IMR-90 (cell line): ENCODE data around the gene RADIL. TPM values are rescaled to one million over a fixed set of nuclear protein-coding genes. Genes with fewer than 3 reads are reported as not detected.

Experiments
- ATAC-seq: fragments of 200-7000 bp; cut with Tn5 transposase; 2 replicates; pipeline ENCODE4 v1.9.1; 2020; ENCODE audit warnings: low read depth, mild to moderate bottlenecking, moderate library complexity
- BruUV-seq: library from RNA; stranded (reverse); fragments of 400-500 nt; replicated peaks from 2 replicates; lab custom pipeline; 2021; lab: Mats Ljungman, UMichigan
- CTCF ChIA-PET: fragments of 300-600 bp; formaldehyde crosslinking; extraction: SDS; loops from one replicate; lab custom pipeline; 2021; ENCODE audit warnings: antibody characterized with exemption; lab: Yijun Ruan, JAX
- POLR2A ChIA-PET: fragments of 300-600 bp; sonication (Branson Sonifier 250); formaldehyde crosslinking; loops from one replicate; lab custom pipeline; 2022; ENCODE audit warnings: antibody characterized with exemption; ENCODE audit not compliant: unreplicated experiment; lab: Charles Lee
- DNase-seq: peaks from one replicate; pipeline ENCODE4 v3.0.0; 2013
- H2AFZ ChIP-seq: replicated peaks from 2 replicates; pipeline ENCODE3; 2013; ENCODE audit warnings: low read length, mild to moderate bottlenecking; ENCODE audit not compliant: poor library complexity
- H2AK5ac ChIP-seq: 2 replicates; pipeline ENCODE4 v1.6.1; 2013; ENCODE audit warnings: low read depth, low read length, inconsistent platforms
- H2AK9ac ChIP-seq: replicated peaks from 2 replicates; pipeline ENCODE3; 2013; ENCODE audit warnings: mild to moderate bottlenecking, low read depth, low read length, moderate library complexity; ENCODE audit not compliant: poor library complexity
- H2BK120ac ChIP-seq: 2 replicates; pipeline ENCODE4 v1.6.1; 2013; ENCODE audit warnings: low read depth, low read length, inconsistent platforms
- H2BK15ac ChIP-seq: 3 replicates; pipeline ENCODE4 v1.6.1; 2013; ENCODE audit warnings: low read depth, low read length, inconsistent platforms
- H2BK20ac ChIP-seq: 2 replicates; pipeline ENCODE4 v1.6.1; 2013; ENCODE audit warnings: low read depth, mild to moderate bottlenecking, inconsistent platforms, low read length, moderate library complexity
- H2BK5ac ChIP-seq: 2 replicates; pipeline ENCODE4 v1.6.1; 2013; ENCODE audit warnings: mild to moderate bottlenecking, low read depth, low read length, inconsistent platforms; ENCODE audit not compliant: poor library complexity, severe bottlenecking
- H3K14ac ChIP-seq: replicated peaks from 2 replicates; pipeline ENCODE4 v1.6.1; 2013; ENCODE audit warnings: low read depth, low read length, inconsistent platforms
- H3K18ac ChIP-seq: 2 replicates; pipeline ENCODE4 v1.6.1; 2013; ENCODE audit warnings: low read depth, low read length, control low read depth
- H3K23ac ChIP-seq: 2 replicates; pipeline ENCODE4 v1.6.1; 2013; ENCODE audit warnings: low read depth, low read length, inconsistent platforms
- H3K27ac ChIP-seq: 2 replicates; pipeline ENCODE4 v1.5.1; 2013; ENCODE audit warnings: mild to moderate bottlenecking, control low read depth, low read length; ENCODE audit not compliant: insufficient read depth
- H3K27me3 ChIP-seq: 2 replicates; pipeline ENCODE4 v1.6.1; 2013; ENCODE audit warnings: low read length; ENCODE audit not compliant: control insufficient read depth, insufficient read depth
- H3K36me3 ChIP-seq: 2 replicates; pipeline ENCODE4 v1.6.1; 2013; ENCODE audit warnings: low read length, mixed read lengths; ENCODE audit not compliant: control insufficient read depth, insufficient read depth
- H3K4ac ChIP-seq: 2 replicates; pipeline ENCODE4 v1.6.1; 2013; ENCODE audit warnings: low read depth, low read length, inconsistent platforms
- H3K4me1 ChIP-seq: 2 replicates; pipeline ENCODE4 v1.6.1; 2013; ENCODE audit warnings: low read length, mixed read lengths; ENCODE audit not compliant: control insufficient read depth, insufficient read depth
- H3K4me2 ChIP-seq: 2 replicates; pipeline ENCODE4 v1.6.1; 2013; ENCODE audit warnings: low read depth, mild to moderate bottlenecking, control low read depth, low read length, moderate library complexity
- H3K4me3 ChIP-seq: 2 replicates; pipeline ENCODE4 v1.5.1; 2013; ENCODE audit warnings: low read depth, mild to moderate bottlenecking, control low read depth, low read length, moderate library complexity; ENCODE audit not compliant: insufficient read depth
- H3K56ac ChIP-seq: 2 replicates; pipeline ENCODE4 v1.6.1; 2013; ENCODE audit warnings: low read length, inconsistent platforms; ENCODE audit not compliant: insufficient read depth; ENCODE audit errors: extremely low read depth
- H3K79me1 ChIP-seq, 2 experiments: 2 replicates each; pipeline ENCODE4 v1.6.1; 2013; ENCODE audit warnings: low read length in 2 of 2, inconsistent platforms in 1 of 2, low read depth in 1 of 2
- H3K9ac ChIP-seq: 2 replicates; pipeline ENCODE4 v1.6.1; 2013; ENCODE audit warnings: low read depth, low read length, control low read depth
- H3K9me1 ChIP-seq: 2 replicates; pipeline ENCODE4 v1.6.1; 2013; ENCODE audit warnings: low read length, inconsistent platforms; ENCODE audit not compliant: insufficient read depth
- H3K9me3 ChIP-seq: 2 replicates; pipeline ENCODE4 v1.6.1; 2013; ENCODE audit warnings: low read length; ENCODE audit not compliant: control insufficient read depth, insufficient read depth
- H4K20me1 ChIP-seq: 2 replicates; pipeline ENCODE4 v1.6.1; 2013; ENCODE audit warnings: low read length, inconsistent platforms; ENCODE audit not compliant: insufficient read depth
- H4K5ac ChIP-seq: 2 replicates; pipeline ENCODE4 v1.6.1; 2013; ENCODE audit warnings: mild to moderate bottlenecking, low read depth, low read length, control low read depth
- H4K8ac ChIP-seq, 2 experiments: 2 replicates each; pipeline ENCODE4 v1.6.1; 2013; ENCODE audit warnings: low read depth in 2 of 2, low read length in 2 of 2, control low read depth in 1 of 2, inconsistent platforms in 1 of 2
- H4K91ac ChIP-seq: 2 replicates; pipeline ENCODE4 v1.6.1; 2013; ENCODE audit warnings: low read depth, low read length, inconsistent platforms; ENCODE audit not compliant: insufficient read depth
- BHLHE40 ChIP-seq: fragments of 150-350 bp; IDR thresholded peaks from 2 replicates; pipeline ENCODE4 v1.6.1; 2016; ENCODE audit warnings: mild to moderate bottlenecking, low read depth, low read length
- CHD1 ChIP-seq: IDR thresholded peaks from 2 replicates; pipeline ENCODE4 v1.6.1; 2012; ENCODE audit warnings: low read depth, low read length, improper control_type of control experiment
- FOS ChIP-seq: fragments of 150-350 bp; IDR thresholded peaks from 2 replicates; pipeline ENCODE4 v1.6.1; 2016; ENCODE audit warnings: low read depth, low read length
- MAFK ChIP-seq: IDR thresholded peaks from 2 replicates; pipeline ENCODE4 v1.6.1; 2012; ENCODE audit warnings: low read depth, low read length, improper control_type of control experiment
- MAZ ChIP-seq: IDR thresholded peaks from 2 replicates; pipeline ENCODE4 v1.6.1; 2012; ENCODE audit warnings: low read depth, mild to moderate bottlenecking, low read length, improper control_type of control experiment, moderate library complexity, borderline replicate concordance
- MXI1 ChIP-seq: IDR thresholded peaks from 2 replicates; pipeline ENCODE4 v1.6.1; 2012; ENCODE audit warnings: low read depth, mild to moderate bottlenecking, low read length, moderate library complexity, borderline replicate concordance
- NFE2L2 ChIP-seq: fragments of 150-350 bp; IDR thresholded peaks from 2 replicates; pipeline ENCODE4 v1.6.1; 2016; ENCODE audit warnings: low read depth, mild to moderate bottlenecking, low read length
- RAD21 ChIP-seq: IDR thresholded peaks from 2 replicates; pipeline ENCODE4 v1.6.1; 2012; ENCODE audit warnings: low read length, improper control_type of control experiment
- RCOR1 ChIP-seq: IDR thresholded peaks from 2 replicates; pipeline ENCODE4 v1.6.1; 2012; ENCODE audit warnings: mild to moderate bottlenecking, low read length, improper control_type of control experiment; ENCODE audit not compliant: insufficient replicate concordance
- RFX5 ChIP-seq: IDR thresholded peaks from 2 replicates; pipeline ENCODE4 v1.8.0; 2012; ENCODE audit warnings: low read depth, mild to moderate bottlenecking, low read length, moderate library complexity
- SMC3 ChIP-seq: fragments of 150-350 bp; IDR thresholded peaks from 2 replicates; pipeline ENCODE4 v1.6.1; 2016; ENCODE audit warnings: low read depth, mild to moderate bottlenecking, antibody characterized with exemption, low read length, moderate library complexity
- WGBS, 2 experiments: methylation state at CpG; one replicate each; pipeline versions ENCODE4 v1.1.5 to v1.1.7; 2013; ENCODE audit warnings: missing lambda C conversion rate in 2 of 2; ENCODE audit not compliant: insufficient read length in 1 of 2; ENCODE audit errors: extremely low coverage in 2 of 2; 5-methylcytosine and 5-hydroxymethylcytosine counted together
- dilution Hi-C: fragments of 300-500 bp; cut with HindIII; formaldehyde crosslinking; loops from one replicate; pipeline ENCODE4 v1.14.3; 2018; ENCODE audit warnings: low sequenced_read_pairs; ENCODE audit not compliant: unreplicated experiment
- in situ Hi-C: fragments of 300-500 bp; cut with MboI; formaldehyde crosslinking; loops from 3 replicates; pipeline ENCODE4 v1.14.3; 2019; ENCODE audit warnings: low sequenced_read_pairs, inconsistent platforms, mixed read lengths
- intact Hi-C: fragments of 100-400 bp; cut with micrococcal nuclease; formaldehyde crosslinking; loops from 2 replicates; pipeline ENCODE4 v1.10.0; 2022
- polyA plus RNA-seq, 3 experiments: library from polyadenylated mRNA; depleted of rRNA; stranded (reverse); fragments of >200 nt; gene quantifications; 2 replicates each; pipeline ENCODE4 v1.2.3, GENCODE V29; 2012; ENCODE audit warnings: low replicate concordance in 1 of 3
- total RNA-seq: library from RNA; depleted of rRNA; stranded (reverse); fragments of >200 nt; gene quantifications from 2 replicates; pipeline ENCODE4 v1.2.3, GENCODE V29; 2012
- TF ChIP-seq, protein P1 (sequence below): conservative IDR thresholded peaks from 2 replicates; pipeline ENCODE4 v1.5.1; 2012; ENCODE audit warnings: mild to moderate bottlenecking, low read depth, low read length, improper control_type of control experiment

RADIL gene
- total and polyA plus RNA-seq, 2 of the 4 experiments (the other 2 are of a cell fraction) = 0.18 to 0.48 TPM

- TF ChIP-seq NFE2L2 = no peak
These were observed 47.9 kb downstream of the RADIL start (continued) for GRCh38 chr7:4835398-4836205.

DNA sequence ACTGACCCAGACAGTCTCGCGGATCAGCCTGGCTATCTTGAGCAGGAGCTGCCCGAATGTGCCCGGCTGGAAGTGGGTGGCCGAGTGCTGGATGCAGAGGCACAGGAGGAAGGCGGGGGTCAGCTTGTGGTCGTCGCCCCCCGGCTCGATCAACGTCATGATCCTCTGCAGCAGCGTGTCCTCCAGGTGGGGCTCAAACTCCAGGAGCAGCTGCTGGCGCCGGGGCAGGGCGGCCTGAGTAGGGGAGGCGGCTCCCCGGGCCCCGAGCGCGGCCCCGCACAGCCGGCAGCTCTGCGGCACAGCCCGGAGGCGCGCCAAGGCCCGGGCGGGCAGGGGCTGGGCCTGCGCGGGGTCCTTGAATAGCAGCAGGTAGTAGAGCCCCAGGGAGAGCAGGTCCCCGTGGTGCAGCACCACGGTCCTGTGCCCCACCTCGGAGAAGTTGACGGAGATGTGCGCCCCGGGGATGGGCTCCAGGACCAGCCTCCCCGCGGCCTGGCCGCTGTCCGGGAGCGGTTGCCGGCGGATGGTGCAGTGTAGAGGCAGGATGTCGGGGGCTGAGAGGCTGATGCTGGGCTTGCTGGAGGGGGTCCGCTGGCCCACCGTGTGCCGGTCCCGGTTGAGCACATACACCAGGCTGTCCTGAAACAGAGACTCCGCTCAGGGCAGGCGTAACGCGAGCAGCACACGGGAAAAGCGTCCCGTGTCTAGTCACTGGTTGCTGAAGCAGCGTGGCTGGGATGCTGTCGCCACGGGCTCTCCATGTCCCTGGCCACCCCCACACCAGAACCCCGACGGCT, 48.7 kb downstream of the RADIL start:
- in situ Hi-C loops = no loop called here
- no peak overlapping the region for H4K91ac ChIP-seq
- no peak overlapping the region for H2BK5ac ChIP-seq

More for the DNA sequence above, 48.7 kb downstream of the RADIL start:
- no peaks in the 10 kb centered on the region for H3K4me1 ChIP-seq
- H4K8ac ChIP-seq = no peak overlapping the region
- BruUV-seq = no TSS peak
- H3K79me1 ChIP-seq = no peaks in the 10 kb centered on the region
- POLR2A ChIA-PET = no interaction called here
- H4K20me1 ChIP-seq = no peaks in the 10 kb centered on the region
- H3K23ac ChIP-seq = no peak overlapping the region
- H3K14ac ChIP-seq = no peak overlapping the region
- no peaks in the 10 kb centered on the region for H3K9me3 ChIP-seq
- no peak overlapping the region for H3K27ac ChIP-seq
- TF ChIP-seq RCOR1 (no peak), MAZ (no peak), RAD21 (no peak), FOS (no peak), MXI1 (no peak), RFX5 (no peak), MAFK (no peak), SMC3 (no peak), CHD1 (no peak), BHLHE40 (no peak), NFE2L2 (no peak)
- TF ChIP-seq, protein P1, sequence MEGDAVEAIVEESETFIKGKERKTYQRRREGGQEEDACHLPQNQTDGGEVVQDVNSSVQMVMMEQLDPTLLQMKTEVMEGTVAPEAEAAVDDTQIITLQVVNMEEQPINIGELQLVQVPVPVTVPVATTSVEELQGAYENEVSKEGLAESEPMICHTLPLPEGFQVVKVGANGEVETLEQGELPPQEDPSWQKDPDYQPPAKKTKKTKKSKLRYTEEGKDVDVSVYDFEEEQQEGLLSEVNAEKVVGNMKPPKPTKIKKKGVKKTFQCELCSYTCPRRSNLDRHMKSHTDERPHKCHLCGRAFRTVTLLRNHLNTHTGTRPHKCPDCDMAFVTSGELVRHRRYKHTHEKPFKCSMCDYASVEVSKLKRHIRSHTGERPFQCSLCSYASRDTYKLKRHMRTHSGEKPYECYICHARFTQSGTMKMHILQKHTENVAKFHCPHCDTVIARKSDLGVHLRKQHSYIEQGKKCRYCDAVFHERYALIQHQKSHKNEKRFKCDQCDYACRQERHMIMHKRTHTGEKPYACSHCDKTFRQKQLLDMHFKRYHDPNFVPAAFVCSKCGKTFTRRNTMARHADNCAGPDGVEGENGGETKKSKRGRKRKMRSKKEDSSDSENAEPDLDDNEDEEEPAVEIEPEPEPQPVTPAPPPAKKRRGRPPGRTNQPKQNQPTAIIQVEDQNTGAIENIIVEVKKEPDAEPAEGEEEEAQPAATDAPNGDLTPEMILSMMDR = no peak
- no peak overlapping the region for H2AFZ ChIP-seq
- no peak overlapping the region for H3K18ac ChIP-seq
- H3K9me1 ChIP-seq = no peaks in the 10 kb centered on the region
- no peak overlapping the region for H3K9ac ChIP-seq
- H3K4me2 ChIP-seq = no peak overlapping the region
- dilution Hi-C loops (no loop called here), intact Hi-C loops (no loop called here)
- H2AK9ac ChIP-seq = no peak overlapping the region
- H2BK20ac ChIP-seq = no peak overlapping the region
- H3K27me3 ChIP-seq = peaks cover 1% of the 10 kb centered on the region; the same call in 1 of the 2 replicates
- no peak overlapping the region for H3K4me3 ChIP-seq
- no peak overlapping the region for H2AK5ac ChIP-seq
- no peak overlapping the region for H3K56ac ChIP-seq
- H3K4ac ChIP-seq = no peak overlapping the region
- CTCF ChIA-PET = no interaction called here
- no peaks in the 10 kb centered on the region for H3K36me3 ChIP-seq
- no peak overlapping the region for H2BK120ac ChIP-seq
- 92% methylated on average over 10 of the region's 60 CpGs; no CpG with 5 or more reads in 1 of the 2 experiments for WGBS, 2 experiments
- H4K5ac ChIP-seq = no peak overlapping the region
- no peak overlapping the region for H2BK15ac ChIP-seq
- no peak for DNase-seq
- ATAC-seq = no peak
